Thyroid gland (tissue), 4 donors: ENCODE results near the gene CILP2. TPM values are rescaled to one million over a fixed set of nuclear protein-coding genes. Genes with fewer than 3 reads are reported as not detected.

Experiments
- DNase-seq, 2 donors: peaks; one replicate each; pipeline ENCODE4 v3.0.0-alpha.2; 2019
- H3K27ac ChIP-seq, 3 donors: fragments of 200-600 bp; sonication (generic); 1 replicate in 2 of 3; 2 replicates in 1 of 3; pipeline ENCODE4 v1.5.1; 2016 to 2019; ENCODE audit warnings: mild to moderate bottlenecking in 1 of 3, moderate library complexity in 1 of 3
- H3K27me3 ChIP-seq: fragments of 200-600 bp; sonication (generic); one replicate; pipeline ENCODE4 v1.5.1; 2019
- H3K36me3 ChIP-seq, 2 donors: fragments of 200-600 bp; sonication (generic); one replicate each; pipeline ENCODE4 v1.5.1; 2016 to 2019
- H3K4me1 ChIP-seq, 2 donors: fragments of 200-600 bp; sonication (generic); one replicate each; pipeline ENCODE4 v1.5.1; 2017 to 2019
- H3K4me3 ChIP-seq, 3 donors: fragments of 200-600 bp; sonication (generic); replicated peaks in 1 of 3; 1 replicate in 2 of 3; 2 replicates in 1 of 3; pipeline ENCODE4 v1.5.1; 2016; ENCODE audit warnings: mild to moderate bottlenecking in 1 of 3
- H3K9me3 ChIP-seq: fragments of 200-600 bp; sonication (generic); one replicate; pipeline ENCODE4 v1.5.1; 2017
- CTCF ChIP-seq, 6 experiments: fragments of 200-600 bp in 3 of 6; fragments of 450-650 bp in 3 of 6; sonication (generic) in 3 of 6; IDR thresholded peaks; one replicate each; pipeline ENCODE4 v1.5.1; 2016 to 2019; ENCODE audit warnings: antibody characterized with exemption in 6 of 6, mild to moderate bottlenecking in 2 of 6, inconsistent platforms in 1 of 6, moderate library complexity in 1 of 6
- POLR2A ChIP-seq, 2 donors: fragments of 450-650 bp; IDR thresholded peaks; one replicate each; pipeline ENCODE4 v1.6.1; 2017; ENCODE audit warnings: antibody characterized with exemption in 2 of 2, mild to moderate bottlenecking in 2 of 2, moderate library complexity in 1 of 2
- WGBS, 2 donors: methylation state at CpG; one replicate each; pipeline ENCODE4 v1.1.5; 2017; 5-methylcytosine and 5-hydroxymethylcytosine counted together
- intact Hi-C: fragments of 100-400 bp; cut with DNase I; formaldehyde crosslinking; loops from one replicate; pipeline ENCODE4 v1.15.1; 2023
- total RNA-seq, 4 donors: library from RNA; depleted of rRNA; stranded (reverse); fragments of >200 nt; gene quantifications; one replicate each; pipeline ENCODE4 v1.2.3, GENCODE V29; 2016

Gene CILP2
- total RNA-seq, result 1 to 10 TPM in 3 of 4 donors, under 1 TPM in 1; 0.63 to 4.2 (median 2.4) TPM

- DNase-seq, result peak; percentile 66 to 69
- Histone ChIP-seq H3K27ac (no peak within 1 kb of the TSS), H3K4me1 (peaks cover 25 to 26% of the 10 kb centered on the region in 2 donors), H3K4me3 (peak within 1 kb of the TSS in 1 of 3 donors; percentile 34), H3K9me3 (no peaks in the 10 kb centered on the region), H3K27me3 (no peaks in the 10 kb centered on the region), H3K36me3 (no peaks in the 10 kb centered on the region)
- WGBS, 2 donors, result 0 to 8% methylated on average over 5 to 11 of the region's 56 CpGs
- TF ChIP-seq POLR2A (IDR thresholded peaks at IDR 0.05) (peak in 1 of 2 donors; percentile 28), CTCF (IDR thresholded peaks at IDR 0.05) (no peak)
- intact Hi-C loops, result no loop called here
Measured at GRCh38 chr19:19538061-19538784, at the start of gene CILP2. TSS of gene CILP2 (plus strand) at chr19:19538265. CDS start at chr19:19538350, 85 bp downstream.

GRCh38 chr19:19488875-19489690 is 49.0 kb upstream of the CILP2 start:
- no peak overlapping the region for H3K4me3 ChIP-seq
- H3K36me3 ChIP-seq, result peaks cover 3 to 11% of the 10 kb centered on the region in 2 donors
- TF ChIP-seq POLR2A (IDR thresholded peaks at IDR 0.05) (no peak), CTCF (IDR thresholded peaks at IDR 0.05) (peak in 1 of 6 experiments; percentile 5)
- DNase-seq, result peak; percentile 82 to 83
- peak overlapping the region; percentile 65 to 87 (median 70) for H3K27ac ChIP-seq
- 43 to 56% methylated on average over 12 to 14 of the region's 14 CpGs for WGBS, 2 donors
- H3K9me3 ChIP-seq, result no peaks in the 10 kb centered on the region
- intact Hi-C loops, result no loop called here
- peaks cover 27 to 36% of the 10 kb centered on the region in 2 donors for H3K4me1 ChIP-seq
- H3K27me3 ChIP-seq, result no peaks in the 10 kb centered on the region

- H3K9me3 ChIP-seq, result no peaks in the 10 kb centered on the region
- H3K4me1 ChIP-seq, result peaks cover 27 to 35% of the 10 kb centered on the region in 2 donors
- no peaks in the 10 kb centered on the region for H3K27me3 ChIP-seq
- no peak overlapping the region for H3K4me3 ChIP-seq
- WGBS, 2 donors, result 85 to 94% methylated on average over 3 to 9 of the region's 9 CpGs
- intact Hi-C loops, result loop anchor here (2.0 kb wide), 1 partner anchor 123 kb away; no protein-coding TSS in a partner anchor
- DNase-seq, result no peak
- H3K36me3 ChIP-seq, result peaks cover 11 to 15% of the 10 kb centered on the region in 2 donors
- no peak for TF ChIP-seq POLR2A (IDR thresholded peaks at IDR 0.05)
- TF ChIP-seq CTCF (IDR thresholded peaks at IDR 0.05), result no peak
- H3K27ac ChIP-seq, result peak overlapping the region; percentile 65 to 87 (median 70)
Measured at GRCh38 chr19:19489804-19490204, 48.3 kb upstream of the CILP2 start.

- no peak overlapping the region for H3K4me3 ChIP-seq
- no peaks in the 10 kb centered on the region for H3K27me3 ChIP-seq
- intact Hi-C loops, result loop anchor here (2.0 kb wide), 1 partner anchor 124 kb away; no protein-coding TSS in a partner anchor
- peaks cover 11 to 15% of the 10 kb centered on the region in 2 donors for H3K36me3 ChIP-seq
- TF ChIP-seq CTCF (IDR thresholded peaks at IDR 0.05), result peak; percentile 44 to 91 (median 82)
- TF ChIP-seq POLR2A (IDR thresholded peaks at IDR 0.05), result no peak
- H3K9me3 ChIP-seq, result no peaks in the 10 kb centered on the region
- 27 to 33% methylated on average over 19 to 20 of the region's 20 CpGs for WGBS, 2 donors
- peaks cover 27 to 32% of the 10 kb centered on the region in 2 donors for H3K4me1 ChIP-seq
- peak overlapping the region; percentile 65 to 87 (median 70) for H3K27ac ChIP-seq
- peak; percentile 81 to 85 for DNase-seq
Measured at GRCh38 chr19:19490214-19490968, 47.7 kb upstream of the CILP2 start.
